HEK293 (cell line): ENCODE measurements around the gene ZNF286A.
A peak's percentile ranks its signal among the peaks of the same experiment; 100 is the strongest.
"Not testable (repeated sequence)": the region's sequence is repeated elsewhere in the genome, so short reads cannot be mapped to it uniquely, and the experiment has no call there.

Experiments
- CTCF ChIA-PET: fragments of 350-600 bp; formaldehyde crosslinking; extraction: SDS; loops from one replicate; lab custom pipeline; 2021; ENCODE audit warnings: antibody characterized with exemption; lab: Yijun Ruan, JAX
- POLR2A ChIA-PET: fragments of 300-600 bp; formaldehyde crosslinking; extraction: SDS; loops from one replicate; lab custom pipeline; 2020; ENCODE audit warnings: antibody characterized with exemption, inconsistent platforms; lab: Yijun Ruan, JAX
- H3K27ac ChIP-seq: fragments of 200-500 bp; sonication (Bioruptor generic); 2 replicates; pipeline ENCODE4 v1.5.1; 2014; ENCODE audit warnings: low read depth, low read length, control low read depth, inconsistent platforms; ENCODE audit errors: extremely low read depth
- H3K36me3 ChIP-seq, 2 experiments: fragments of 200-500 bp in 1 of 2; sonication (Bioruptor generic) in 1 of 2; 1 replicate in 1 of 2; 2 replicates in 1 of 2; pipeline ENCODE4 v1.5.1; 2014 to 2017; ENCODE audit warnings: inconsistent platforms in 2 of 2, low read length in 2 of 2; ENCODE audit not compliant: control insufficient read depth in 2 of 2, insufficient read depth in 1 of 2
- H3K4me1 ChIP-seq: fragments of 200-500 bp; sonication (Bioruptor generic); 2 replicates; pipeline ENCODE4 v1.5.1; 2014; ENCODE audit warnings: mild to moderate bottlenecking, low read length, inconsistent platforms; ENCODE audit not compliant: control insufficient read depth, insufficient read depth
- H3K4me3 ChIP-seq: 2 replicates; pipeline ENCODE4 v1.5.1; 2011; ENCODE audit warnings: low read depth, mild to moderate bottlenecking, control low read depth, low read length, moderate library complexity
- H3K9me3 ChIP-seq: fragments of 200-500 bp; sonication (Bioruptor generic); 2 replicates; pipeline ENCODE4 v1.5.1; 2014; ENCODE audit warnings: low read depth, low read length, inconsistent platforms; ENCODE audit not compliant: control insufficient read depth, insufficient read depth
- GLIS1 ChIP-seq: fragments of 450-650 bp; formaldehyde crosslinking; IDR thresholded peaks from 2 replicates; pipeline ENCODE4 v1.5.1; 2016; ENCODE audit warnings: missing biosample characterization, missing genetic modification characterization
- GLIS2 ChIP-seq: fragments of 450-650 bp; formaldehyde crosslinking; IDR thresholded peaks from 2 replicates; pipeline ENCODE4 v1.5.1; 2016; ENCODE audit warnings: missing biosample characterization, missing genetic modification characterization
- IKZF3 ChIP-seq: fragments of 450-650 bp; IDR thresholded peaks from 2 replicates; pipeline ENCODE4 v1.5.0; 2018; ENCODE audit warnings: missing biosample characterization, mild to moderate bottlenecking, missing genetic modification characterization, moderate library complexity
- PRDM10 ChIP-seq: fragments of 450-650 bp; formaldehyde crosslinking; IDR thresholded peaks from 2 replicates; pipeline ENCODE4 v1.5.1; 2016; ENCODE audit warnings: missing biosample characterization, missing genetic modification characterization
- SCRT1 ChIP-seq: fragments of 450-650 bp; formaldehyde crosslinking; IDR thresholded peaks from 2 replicates; pipeline ENCODE4 v1.5.1; 2016; ENCODE audit warnings: missing biosample characterization, missing genetic modification characterization, borderline replicate concordance
- SCRT2 ChIP-seq: fragments of 450-650 bp; formaldehyde crosslinking; IDR thresholded peaks from 2 replicates; pipeline ENCODE4 v1.5.1; 2016; ENCODE audit warnings: missing biosample characterization, missing genetic modification characterization
- SP2 ChIP-seq: fragments of 450-650 bp; formaldehyde crosslinking; IDR thresholded peaks from 2 replicates; pipeline ENCODE4 v1.5.1; 2016; ENCODE audit warnings: missing biosample characterization, missing genetic modification characterization
- SP3 ChIP-seq: fragments of 450-650 bp; formaldehyde crosslinking; IDR thresholded peaks from 2 replicates; pipeline ENCODE4 v1.5.1; 2016; ENCODE audit warnings: missing biosample characterization, missing genetic modification characterization
- ZBTB11 ChIP-seq: fragments of 450-650 bp; formaldehyde crosslinking; conservative IDR thresholded peaks from 2 replicates; pipeline ENCODE4 v1.5.1; 2016; ENCODE audit warnings: low read depth, missing biosample characterization, missing genetic modification characterization
- ZBTB17 ChIP-seq: fragments of 450-650 bp; formaldehyde crosslinking; IDR thresholded peaks from 2 replicates; pipeline ENCODE4 v1.5.1; 2016; ENCODE audit warnings: missing biosample characterization, missing genetic modification characterization
- ZBTB26 ChIP-seq: fragments of 450-650 bp; formaldehyde crosslinking; optimal IDR thresholded peaks from 2 replicates; pipeline ENCODE3; 2016; ENCODE audit warnings: missing biosample characterization, mild to moderate bottlenecking, missing genetic modification characterization
- ZEB2 ChIP-seq: fragments of 450-650 bp; formaldehyde crosslinking; IDR thresholded peaks from 2 replicates; pipeline ENCODE4 v1.5.1; 2016; ENCODE audit warnings: missing biosample characterization, missing genetic modification characterization
- ZIC2 ChIP-seq: fragments of 450-650 bp; formaldehyde crosslinking; IDR thresholded peaks from 2 replicates; pipeline ENCODE4 v1.5.1; 2016; ENCODE audit warnings: missing biosample characterization, missing genetic modification characterization
- ZNF121 ChIP-seq: fragments of 450-650 bp; formaldehyde crosslinking; IDR thresholded peaks from 2 replicates; pipeline ENCODE4 v1.5.1; 2016; ENCODE audit warnings: missing biosample characterization, missing genetic modification characterization
- ZNF18 ChIP-seq: fragments of 450-650 bp; formaldehyde crosslinking; IDR thresholded peaks from 2 replicates; pipeline ENCODE4 v1.5.1; 2016; ENCODE audit warnings: missing biosample characterization, missing genetic modification characterization
- ZNF335 ChIP-seq: fragments of 450-650 bp; formaldehyde crosslinking; conservative IDR thresholded peaks from 2 replicates; pipeline ENCODE4 v1.5.1; 2016; ENCODE audit warnings: missing biosample characterization, missing genetic modification characterization
- ZNF341 ChIP-seq: fragments of 450-650 bp; formaldehyde crosslinking; IDR thresholded peaks from 2 replicates; pipeline ENCODE4; 2016; ENCODE audit warnings: low read depth, missing biosample characterization, missing genetic modification characterization
- ZNF366 ChIP-seq: fragments of 450-650 bp; formaldehyde crosslinking; conservative IDR thresholded peaks from 2 replicates; pipeline ENCODE4 v1.5.1; 2016; ENCODE audit warnings: missing biosample characterization, missing genetic modification characterization
- ZNF394 ChIP-seq: fragments of 450-650 bp; formaldehyde crosslinking; IDR thresholded peaks from 2 replicates; pipeline ENCODE4 v1.5.1; 2016; ENCODE audit warnings: missing biosample characterization, missing genetic modification characterization, mild to moderate bottlenecking, moderate library complexity, borderline replicate concordance
- ZNF518A ChIP-seq: fragments of 450-650 bp; formaldehyde crosslinking; conservative IDR thresholded peaks from 2 replicates; pipeline ENCODE4 v1.5.1; 2016; ENCODE audit warnings: low read depth, missing biosample characterization, missing genetic modification characterization
- ZNF629 ChIP-seq: fragments of 450-650 bp; formaldehyde crosslinking; IDR thresholded peaks from 2 replicates; pipeline ENCODE4 v1.5.1; 2017; ENCODE audit warnings: missing biosample characterization, missing genetic modification characterization
- ZNF76 ChIP-seq: fragments of 450-650 bp; formaldehyde crosslinking; IDR thresholded peaks from 2 replicates; pipeline ENCODE4; 2016; ENCODE audit warnings: low read depth, missing biosample characterization, missing genetic modification characterization, borderline replicate concordance

ZNF286A gene

GRCh38 chr17:15699413-15699924 lies at the start of gene ZNF286A:
Gene ZNF286A (plus strand): TSS chr17:15699752. CDS start chr17:15700330, 578 bp downstream.
- POLR2A ChIA-PET: interaction anchor here (0.5 to 1.2 kb wide), 4 partner anchors 40 to 475 kb away, joined by 3 to 14 read pairs (median 3); no protein-coding TSS in a partner anchor
- H3K4me1 ChIP-seq, H3K27ac ChIP-seq, H3K9me3 ChIP-seq, CTCF ChIA-PET: not testable (repeated sequence)
- H3K36me3 ChIP-seq: peaks cover 9 to 21% of the 10 kb centered on the region in 2 experiments; a peak in 2 of 3 replicates
- H3K4me3 ChIP-seq: peak within 1 kb of the TSS; percentile 53
- TF ChIP-seq ZNF18 (tag by site-specific recombination) (peak; percentile 66), ZNF335 (tag by site-specific recombination) (peak; percentile 74), GLIS2 (tag by site-specific recombination) (peak; percentile 91), ZBTB17 (tag by site-specific recombination) (peak; percentile 99), GLIS1 (tag by site-specific recombination) (peak; percentile 87), ZNF76 (tag by site-specific recombination) (peak; percentile 95), IKZF3 (tag by site-specific recombination) (peak; percentile 58; the same call in 1 of the 2 replicates), ZEB2 (tag by site-specific recombination) (peak; percentile 80), ZNF121 (tag by site-specific recombination) (peak; percentile 27; the same call in 1 of the 2 replicates), ZNF394 (tag by site-specific recombination) (peak; percentile 90; the same call in 1 of the 2 replicates), SCRT1 (tag by site-specific recombination) (peak; percentile 16; the same call in 1 of the 2 replicates), ZNF341 (peak; percentile 77), SCRT2 (tag by site-specific recombination) (peak; percentile 48; the same call in 1 of the 2 replicates), ZBTB11 (peak; percentile 78), ZIC2 (tag by site-specific recombination) (peak; percentile 69), ZNF366 (tag by site-specific recombination) (peak; percentile 54), PRDM10 (tag by site-specific recombination) (peak; percentile 81), SP2 (tag by site-specific recombination) (peak; percentile 58), ZNF518A (tag by site-specific recombination) (0 out of 2 replicates have a peak, but pooled peaks have one; percentile 9), ZNF629 (0 out of 2 replicates have a peak, but pooled peaks have one; percentile 35), SP3 (tag by site-specific recombination) (peak; percentile 57), ZBTB26 (peak; percentile 77)
